DOHH2 (cell line): ENCODE measurements around the gene DCAF15.

Experiments
- EZH2phosphoT487 ChIP-seq: fragments of 200-600 bp; sonication (generic); IDR thresholded peaks from 2 replicates; pipeline ENCODE4 v1.6.1; 2017; ENCODE audit warnings: borderline replicate concordance, mild to moderate bottlenecking, antibody characterized with exemption, low read length, moderate library complexity, mixed read lengths
- TF ChIP-seq, protein P1 (sequence below): fragments of 200-600 bp; sonication (generic); IDR thresholded peaks from one replicate; pipeline ENCODE4 v1.5.1; 2014; ENCODE audit warnings: antibody characterized with exemption, mild to moderate bottlenecking, low read depth, low read length; ENCODE audit not compliant: poor library complexity, severe bottlenecking

- TF ChIP-seq, protein P1, sequence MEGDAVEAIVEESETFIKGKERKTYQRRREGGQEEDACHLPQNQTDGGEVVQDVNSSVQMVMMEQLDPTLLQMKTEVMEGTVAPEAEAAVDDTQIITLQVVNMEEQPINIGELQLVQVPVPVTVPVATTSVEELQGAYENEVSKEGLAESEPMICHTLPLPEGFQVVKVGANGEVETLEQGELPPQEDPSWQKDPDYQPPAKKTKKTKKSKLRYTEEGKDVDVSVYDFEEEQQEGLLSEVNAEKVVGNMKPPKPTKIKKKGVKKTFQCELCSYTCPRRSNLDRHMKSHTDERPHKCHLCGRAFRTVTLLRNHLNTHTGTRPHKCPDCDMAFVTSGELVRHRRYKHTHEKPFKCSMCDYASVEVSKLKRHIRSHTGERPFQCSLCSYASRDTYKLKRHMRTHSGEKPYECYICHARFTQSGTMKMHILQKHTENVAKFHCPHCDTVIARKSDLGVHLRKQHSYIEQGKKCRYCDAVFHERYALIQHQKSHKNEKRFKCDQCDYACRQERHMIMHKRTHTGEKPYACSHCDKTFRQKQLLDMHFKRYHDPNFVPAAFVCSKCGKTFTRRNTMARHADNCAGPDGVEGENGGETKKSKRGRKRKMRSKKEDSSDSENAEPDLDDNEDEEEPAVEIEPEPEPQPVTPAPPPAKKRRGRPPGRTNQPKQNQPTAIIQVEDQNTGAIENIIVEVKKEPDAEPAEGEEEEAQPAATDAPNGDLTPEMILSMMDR, result no peak
- TF ChIP-seq EZH2phosphoT487, result no peak
Measured at GRCh38 chr19:13983213-13983889, 31.0 kb downstream of the DCAF15 start.
